Measurements from ENCODE around the gene GMDS. TPM values are rescaled to one million over a fixed set of nuclear protein-coding genes. Genes with fewer than 3 reads are reported as not detected.

Gene GMDS
- total and polyA plus RNA-seq, 2 of the 4 experiments (the other 2 are of a cell fraction) = 7.3 to 21.9 TPM

DNA sequence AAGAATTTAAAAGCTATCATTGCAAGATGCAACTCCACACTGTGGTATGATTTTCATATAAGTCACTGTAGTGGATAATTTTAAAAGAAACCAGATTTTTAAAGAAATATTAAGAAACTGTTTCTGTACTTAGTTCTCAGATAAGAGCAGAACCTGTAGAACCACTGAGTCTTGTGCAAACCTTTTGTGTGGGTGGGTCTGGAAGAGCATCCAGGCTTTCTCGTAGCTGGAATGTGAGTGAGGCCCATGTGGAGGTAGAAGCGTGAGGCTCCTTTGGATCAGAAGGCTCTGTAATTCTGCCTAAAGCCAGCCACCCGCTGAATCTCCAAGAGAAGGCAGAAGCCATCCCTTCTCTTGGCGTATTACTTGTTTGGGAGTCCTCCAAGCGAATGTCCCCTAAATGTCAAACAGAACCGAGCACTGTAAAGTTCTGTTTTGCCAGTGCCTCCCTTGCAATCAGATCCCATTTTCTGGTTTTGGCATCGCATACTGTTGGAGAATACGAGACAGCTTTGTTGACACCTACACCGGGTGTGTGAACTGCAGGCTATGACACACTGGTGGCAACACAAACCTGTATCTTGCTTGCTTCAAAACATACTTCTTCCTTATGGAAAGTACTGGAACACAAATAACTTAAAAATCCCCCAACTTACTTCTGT is 447.0 kb downstream of the GMDS start:
- Histone ChIP-seq H4K91ac (ENCODE audit: insufficient read depth, low read depth, low read length) (no peak overlapping the region; the same call in 1 of the 2 replicates), H4K20me1 (ENCODE audit: insufficient read depth, low read length) (no peaks in the 10 kb centered on the region), H3K23ac (ENCODE audit: low read depth, low read length) (no peak overlapping the region), H2BK20ac (ENCODE audit: low read depth, low read length) (0 out of 2 replicates have a peak overlapping the region, but pooled peaks have one; percentile 36), H3K4me3 (ENCODE audit: insufficient read depth, low read depth, low read length) (no peak overlapping the region), H3K4ac (ENCODE audit: low read depth, low read length) (no peak overlapping the region), H2AK9ac (replicated peaks; ENCODE audit: low read depth, low read length, poor library complexity) (no peak overlapping the region), H3K14ac (replicated peaks; ENCODE audit: low read depth, low read length) (no peak overlapping the region), H3K56ac (ENCODE audit: extremely low read depth, insufficient read depth, low read length) (no peak overlapping the region), H3K4me1 (ENCODE audit: control insufficient read depth, insufficient read depth, low read length) (peaks cover 10% of the 10 kb centered on the region), H3K9ac (ENCODE audit: low read depth, low read length) (no peak overlapping the region), H3K4me2 (ENCODE audit: low read depth, low read length) (no peak overlapping the region), H3K27me3 (ENCODE audit: control insufficient read depth, insufficient read depth, low read length) (no peaks in the 10 kb centered on the region), H4K8ac (ENCODE audit: low read depth in 2 of 2, low read length in 2 of 2) (peak overlapping the region in 1 of 2 experiments; percentile 12; a peak in 1 of 4 replicates), H2AFZ (replicated peaks; ENCODE audit: low read length, poor library complexity) (no peak overlapping the region), H3K79me1 (ENCODE audit: low read depth in 1 of 2, low read length in 2 of 2) (0 out of 4 replicates have a peak, but pooled peaks cover 0 to 4% of the 10 kb centered on the region in 2 experiments), H2BK15ac (ENCODE audit: low read depth, low read length) (peak overlapping the region; percentile 15; the same call in 1 of the 3 replicates), H3K9me1 (ENCODE audit: insufficient read depth, low read length) (peaks cover 8% of the 10 kb centered on the region), H2AK5ac (ENCODE audit: low read depth, low read length) (peak overlapping the region; percentile 5; the same call in 1 of the 2 replicates), H4K5ac (ENCODE audit: low read depth, low read length) (peak overlapping the region; percentile 78; the same call in 1 of the 2 replicates), H3K36me3 (ENCODE audit: control insufficient read depth, insufficient read depth, low read length) (no peaks in the 10 kb centered on the region), H3K18ac (ENCODE audit: low read depth, low read length) (peak overlapping the region; percentile 72; the same call in 1 of the 2 replicates), H3K9me3 (ENCODE audit: control insufficient read depth, insufficient read depth, low read length) (no peaks in the 10 kb centered on the region), H2BK120ac (ENCODE audit: low read depth, low read length) (0 out of 2 replicates have a peak overlapping the region, but pooled peaks have one; percentile 35), H2BK5ac (ENCODE audit: low read depth, low read length, poor library complexity, severe bottlenecking) (no peak overlapping the region), H3K27ac (ENCODE audit: insufficient read depth, low read length) (no peak overlapping the region)
- CTCF ChIA-PET = no interaction called here
- ATAC-seq (ENCODE audit: low read depth) (no peak), DNase-seq (peak; percentile 24)
- intact Hi-C loops (cut with micrococcal nuclease) = loop anchor here (5.0 kb wide), 1 partner anchor 186 kb away; no protein-coding TSS in a partner anchor
- TF ChIP-seq RCOR1 (IDR thresholded peaks at IDR 0.05; ENCODE audit: insufficient replicate concordance, low read length) (no peak), CTCF (conservative IDR thresholded peaks at IDR 0.05; ENCODE audit: low read depth, low read length) (no peak), MAZ (IDR thresholded peaks at IDR 0.05; ENCODE audit: borderline replicate concordance, low read depth, low read length) (no peak), MXI1 (IDR thresholded peaks at IDR 0.05; ENCODE audit: borderline replicate concordance, low read depth, low read length) (no peak), MAFK (IDR thresholded peaks at IDR 0.05; ENCODE audit: low read depth, low read length) (no peak)
- dilution Hi-C loops (cut with HindIII; ENCODE audit: low sequenced_read_pairs, unreplicated experiment) = no loop called here
- in situ Hi-C loops (cut with MboI; ENCODE audit: low sequenced_read_pairs) = no loop called here
- no TSS peak for BruUV-seq (replicated peaks)
- POLR2A ChIA-PET (ENCODE audit: unreplicated experiment) = no interaction called here
- WGBS, 2 experiments (ENCODE audit: extremely low coverage in 2 of 2, insufficient read length in 1 of 2) = 89% methylated on average over 6 of the region's 9 CpGs; no CpG with 5 or more reads in 1 of the 2 experiments
